BLaER1 (cell line): ENCODE results near the gene HAND1.
A peak's percentile ranks its signal among the peaks of the same experiment; 100 is the strongest.

Experiments
- H3K27ac ChIP-seq: shearing (Covaris generic); formaldehyde crosslinking; 2 replicates; pipeline ENCODE4 v1.8.1; 2022
- H3K27me3 ChIP-seq: shearing (Covaris generic); formaldehyde crosslinking; 2 replicates; pipeline ENCODE4 v1.8.1; 2022
- H3K36me3 ChIP-seq: shearing (Covaris generic); formaldehyde crosslinking; 2 replicates; pipeline ENCODE4 v1.8.1; 2022
- H3K4me1 ChIP-seq: shearing (Covaris generic); formaldehyde crosslinking; 2 replicates; pipeline ENCODE4 v1.8.1; 2022
- H3K4me2 ChIP-seq: shearing (Covaris generic); formaldehyde crosslinking; 2 replicates; pipeline ENCODE4 v1.8.1; 2022
- H3K4me3 ChIP-seq: shearing (Covaris generic); formaldehyde crosslinking; 2 replicates; pipeline ENCODE4 v1.8.1; 2022
- H3K9ac ChIP-seq: shearing (Covaris generic); formaldehyde crosslinking; 2 replicates; pipeline ENCODE4 v1.8.1; 2022
- H3K9me3 ChIP-seq: shearing (Covaris generic); formaldehyde crosslinking; 2 replicates; pipeline ENCODE4 v1.8.1; 2022
- H4K20me1 ChIP-seq: shearing (Covaris generic); formaldehyde crosslinking; 2 replicates; pipeline ENCODE4 v1.8.1; 2022
- Cebpa-rat ChIP-seq: shearing (Covaris generic); IDR thresholded peaks from 2 replicates; pipeline ENCODE4 v1.8.1; 2022

Gene HAND1

DNA sequence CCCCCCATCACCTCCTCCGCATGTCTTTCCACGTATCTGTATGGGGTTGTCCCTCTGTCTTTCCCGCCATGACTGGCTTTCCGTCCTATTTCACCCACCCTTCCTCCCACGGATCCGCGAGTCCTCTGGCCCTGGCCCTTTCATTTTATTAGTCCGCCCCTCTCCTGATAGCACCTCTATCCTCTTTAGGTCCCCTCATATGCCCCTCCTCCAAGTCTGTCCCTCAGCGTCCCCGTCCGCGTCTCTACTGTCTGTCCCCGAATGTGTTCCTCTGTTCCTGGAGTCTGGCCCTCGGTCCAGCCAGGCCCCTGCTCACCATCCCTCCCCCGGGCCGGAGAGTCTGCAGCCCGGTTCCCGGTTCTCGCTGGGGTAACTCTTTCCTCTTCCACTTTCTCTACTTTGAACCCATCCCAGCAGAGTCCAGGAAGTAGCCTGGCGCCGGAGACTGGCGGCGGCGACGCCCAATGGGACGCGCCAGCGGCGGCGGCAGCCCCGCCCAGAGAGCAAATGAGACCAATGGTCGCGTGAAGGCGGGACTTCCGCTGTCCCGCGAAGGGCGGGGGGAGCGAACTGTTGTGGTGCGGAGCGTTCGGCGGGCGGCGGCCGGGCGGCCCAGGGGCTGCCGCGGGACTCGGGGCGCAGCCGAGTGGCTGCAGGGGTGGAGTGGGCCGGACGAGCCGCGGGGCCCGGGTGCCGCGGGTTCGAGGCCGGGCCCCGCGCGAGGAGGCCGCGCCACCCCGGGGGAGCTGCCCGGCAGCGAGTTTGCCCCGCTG is 32.4 kb downstream of the HAND1 start, which contains the start of gene SAP30L:
Gene SAP30L, plus strand, starts transcription at position 576 of the 773 bp plus-strand sequence. CDS start 608 bp downstream, outside the sequence.
- Histone ChIP-seq H3K9ac (peak within 1 kb of the TSS; percentile 93), H3K27ac (peak within 1 kb of the TSS; percentile 84), H3K4me3 (peak within 1 kb of the TSS; percentile 97), H3K9me3 (no peaks in the 10 kb centered on the region), H4K20me1 (peaks cover 46% of the 10 kb centered on the region), H3K36me3 (peaks cover 40% of the 10 kb centered on the region), H3K27me3 (no peaks in the 10 kb centered on the region), H3K4me2 (peak within 1 kb of the TSS; percentile 98), H3K4me1 (peaks cover 40% of the 10 kb centered on the region)
- no peak for TF ChIP-seq Cebpa-rat

DNA sequence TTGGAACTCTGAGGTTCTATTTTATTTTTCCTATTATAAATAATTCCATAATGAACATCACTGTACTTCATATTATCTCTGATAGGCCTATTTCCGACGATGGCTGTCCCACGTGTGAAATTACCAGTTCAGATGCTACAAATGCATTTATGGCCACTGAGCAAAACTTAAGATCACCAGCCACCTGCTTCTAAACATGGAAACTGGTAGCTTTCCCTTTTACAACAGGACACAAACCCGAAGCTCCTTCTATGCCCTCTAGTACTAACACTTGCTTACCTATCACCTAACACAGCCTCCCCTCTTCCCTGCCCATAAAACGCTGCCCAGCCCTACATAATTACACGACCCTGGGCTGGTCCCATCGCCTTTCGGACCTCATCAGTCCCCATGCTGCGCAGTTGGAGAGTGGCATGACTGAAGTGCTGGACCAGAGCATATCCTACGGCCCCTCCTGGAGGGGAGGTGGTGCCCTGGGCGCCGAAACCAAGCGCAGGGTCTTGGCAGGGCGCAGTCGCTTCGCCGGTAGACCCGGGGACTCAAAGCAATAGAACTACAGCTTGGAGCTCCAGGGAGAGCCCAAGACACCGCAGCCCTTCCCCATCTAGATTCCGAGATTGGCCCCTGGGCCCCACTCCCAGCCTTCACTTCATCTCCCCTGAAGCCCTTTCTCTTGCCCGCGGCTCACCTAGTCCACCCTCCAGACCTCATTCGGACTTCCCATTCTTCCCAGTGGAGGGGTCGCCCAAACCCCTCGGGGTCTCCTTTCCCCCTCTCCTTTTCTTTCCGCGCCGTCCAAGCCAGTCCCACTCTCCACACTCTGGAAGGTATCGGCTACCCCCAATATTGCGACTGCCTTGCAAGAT is 33.2 kb downstream of the HAND1 start:
- Histone ChIP-seq H3K4me2 (peak overlapping the region; percentile 98), H3K9ac (peak overlapping the region; percentile 93), H3K27ac (peak overlapping the region; percentile 67), H3K9me3 (no peaks in the 10 kb centered on the region), H3K4me3 (peak overlapping the region; percentile 97), H4K20me1 (peaks cover 38% of the 10 kb centered on the region), H3K36me3 (peaks cover 40% of the 10 kb centered on the region), H3K27me3 (no peaks in the 10 kb centered on the region), H3K4me1 (peaks cover 39% of the 10 kb centered on the region)
- TF ChIP-seq Cebpa-rat = no peak

DNA sequence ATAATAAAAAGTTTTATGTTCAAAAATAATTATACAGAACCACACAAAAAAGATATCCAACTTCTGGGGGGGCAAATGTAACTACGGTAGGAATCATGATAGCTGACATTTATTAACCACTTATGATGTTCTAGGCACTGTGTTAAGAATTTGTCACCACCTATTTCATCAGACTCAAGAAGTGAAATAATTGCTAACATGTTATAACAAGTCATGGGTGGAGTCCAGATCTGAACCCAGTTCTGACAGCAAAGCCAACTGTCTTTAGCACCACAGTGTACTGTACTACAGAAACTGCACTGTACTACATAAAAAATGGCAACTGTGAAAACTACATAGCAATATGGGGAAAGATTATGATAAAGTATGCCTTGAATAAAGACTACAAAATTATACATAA is 35.2 kb downstream of the HAND1 start:
- Histone ChIP-seq H4K20me1 (peaks cover 18% of the 10 kb centered on the region), H3K27ac (no peak overlapping the region), H3K4me2 (no peak overlapping the region), H3K9me3 (no peaks in the 10 kb centered on the region), H3K27me3 (no peaks in the 10 kb centered on the region), H3K4me1 (peaks cover 20% of the 10 kb centered on the region), H3K36me3 (peaks cover 51% of the 10 kb centered on the region), H3K9ac (no peak overlapping the region), H3K4me3 (no peak overlapping the region)
- TF ChIP-seq Cebpa-rat = no peak

DNA sequence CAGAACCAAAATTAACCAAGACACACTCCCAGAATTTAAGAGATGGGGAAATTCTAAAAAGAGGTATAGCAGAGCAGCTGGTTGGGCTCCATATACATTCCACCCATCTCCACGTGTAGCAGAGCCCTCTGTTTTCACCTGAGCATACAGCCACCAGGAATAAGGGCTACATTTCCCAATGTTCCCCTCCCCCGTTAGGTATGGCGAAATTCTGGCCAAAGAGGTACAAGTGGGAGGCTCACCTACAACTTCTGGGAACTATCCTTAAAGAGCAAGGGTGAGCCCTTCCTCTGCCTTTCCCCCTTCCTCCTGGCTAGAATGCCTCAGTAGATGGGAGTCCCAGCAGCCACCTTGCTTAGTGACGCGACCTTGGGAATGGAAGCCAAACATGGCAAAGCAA is 37.5 kb downstream of the HAND1 start:
- H3K27ac ChIP-seq = no peak overlapping the region
- H3K36me3 ChIP-seq = peaks cover 74% of the 10 kb centered on the region
- peaks cover 10% of the 10 kb centered on the region for H3K4me1 ChIP-seq
- H4K20me1 ChIP-seq = no peaks in the 10 kb centered on the region
- no peaks in the 10 kb centered on the region for H3K27me3 ChIP-seq
- no peak overlapping the region for H3K4me2 ChIP-seq
- TF ChIP-seq Cebpa-rat = no peak
- no peak overlapping the region for H3K4me3 ChIP-seq
- no peak overlapping the region for H3K9ac ChIP-seq
- no peaks in the 10 kb centered on the region for H3K9me3 ChIP-seq

DNA sequence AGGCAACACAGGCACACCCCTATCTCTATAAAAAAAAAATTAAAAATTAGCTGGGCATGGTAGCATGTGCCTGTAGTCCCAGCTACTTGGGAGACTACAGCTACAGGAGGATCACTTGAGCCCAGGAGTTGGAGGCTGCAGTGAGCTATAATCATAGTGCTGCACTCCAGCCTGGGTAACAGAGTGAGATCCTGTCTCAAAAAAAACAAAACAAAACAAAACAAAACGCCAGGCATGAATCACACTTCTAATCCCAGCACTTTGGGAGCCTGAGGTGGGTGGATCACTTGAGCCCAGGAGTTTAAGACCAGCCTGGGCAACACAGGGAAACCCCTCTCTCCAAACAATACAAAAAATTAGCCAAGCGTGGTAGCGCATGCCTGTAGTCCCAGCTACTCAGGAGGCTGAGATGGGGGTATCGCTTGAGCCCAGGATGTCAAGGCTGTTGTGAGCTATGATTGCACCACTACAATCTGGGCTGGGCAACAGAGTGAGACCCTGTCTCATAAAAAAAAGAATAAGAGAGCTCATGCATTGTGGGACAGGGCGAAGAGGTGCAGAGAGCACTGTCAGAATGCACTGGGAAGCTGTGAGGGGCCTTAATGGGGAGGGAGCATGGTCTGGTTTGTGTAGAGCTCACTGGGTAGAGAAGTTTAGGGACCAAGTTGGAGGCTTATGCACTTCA is 40.6 kb downstream of the HAND1 start:
- peaks cover 80% of the 10 kb centered on the region for H3K36me3 ChIP-seq
- no peaks in the 10 kb centered on the region for H3K27me3 ChIP-seq
- no peak overlapping the region for H3K9ac ChIP-seq

DNA sequence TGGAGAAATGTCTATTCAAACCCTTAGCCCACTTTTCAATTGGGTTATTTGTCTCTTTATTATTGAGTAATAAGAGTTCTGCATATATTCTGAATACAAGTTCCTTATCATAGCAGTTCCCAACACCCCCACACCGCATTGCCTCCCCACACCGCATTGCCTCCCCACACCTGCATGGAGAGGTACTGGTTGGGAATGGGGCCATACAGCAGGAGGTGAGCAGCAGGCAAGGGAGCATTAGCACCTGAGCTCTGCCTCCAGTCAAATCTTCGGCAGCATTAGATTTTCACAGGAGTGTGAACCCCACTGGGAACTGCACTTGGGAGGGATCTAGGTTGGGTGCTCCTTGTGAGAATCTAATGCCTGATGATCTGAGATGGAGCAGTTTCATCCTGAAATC is 42.8 kb downstream of the HAND1 start:
- Histone ChIP-seq H3K9ac (no peak overlapping the region), H3K4me1 (no peaks in the 10 kb centered on the region), H3K27ac (no peak overlapping the region), H3K9me3 (no peaks in the 10 kb centered on the region), H3K4me3 (no peak overlapping the region), H3K27me3 (no peaks in the 10 kb centered on the region), H3K4me2 (no peak overlapping the region), H4K20me1 (no peaks in the 10 kb centered on the region), H3K36me3 (peaks cover 65% of the 10 kb centered on the region)
- TF ChIP-seq Cebpa-rat = no peak

More for the DNA sequence above, 40.6 kb downstream of the HAND1 start:
- no peak overlapping the region for H3K27ac ChIP-seq
- no peak for TF ChIP-seq Cebpa-rat
- H3K4me3 ChIP-seq = no peak overlapping the region
- no peaks in the 10 kb centered on the region for H4K20me1 ChIP-seq
- H3K4me2 ChIP-seq = no peak overlapping the region
- H3K4me1 ChIP-seq = no peaks in the 10 kb centered on the region
- no peaks in the 10 kb centered on the region for H3K9me3 ChIP-seq

DNA sequence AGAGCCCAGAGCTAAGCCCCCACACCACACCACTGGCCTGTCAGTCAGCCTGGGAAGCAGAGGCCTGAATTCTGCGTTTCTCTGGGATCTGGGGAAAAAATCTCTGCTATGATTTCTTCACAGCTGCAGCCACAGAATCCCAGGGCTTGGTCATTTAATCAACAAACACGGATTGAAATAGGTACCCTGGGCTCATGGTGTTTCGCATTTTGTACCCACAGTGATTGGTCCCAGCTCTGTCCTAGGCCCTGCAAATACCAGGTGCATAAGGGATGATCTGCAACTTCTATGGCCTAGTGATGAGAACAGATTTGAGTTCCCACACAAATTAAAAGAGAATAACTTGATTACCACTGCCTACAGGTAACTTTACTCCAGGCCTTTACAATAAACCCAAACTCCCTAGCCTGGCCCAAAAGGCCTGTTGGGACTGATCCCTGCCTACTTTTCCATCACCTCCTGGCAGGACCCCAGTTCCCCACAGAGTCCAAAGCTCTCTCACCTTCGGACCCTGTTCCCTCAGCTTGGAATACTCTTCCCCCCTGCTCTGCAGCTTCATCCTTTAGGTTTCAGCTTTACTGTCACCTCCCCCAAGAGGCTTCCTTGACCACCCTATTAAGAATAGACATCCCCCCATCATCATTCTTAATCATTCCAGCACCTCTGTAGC is 46.9 kb downstream of the HAND1 start:
- no peak overlapping the region for H3K27ac ChIP-seq
- H3K36me3 ChIP-seq = peaks cover 27% of the 10 kb centered on the region
- no peak overlapping the region for H3K9ac ChIP-seq
- H3K4me2 ChIP-seq = no peak overlapping the region
- no peaks in the 10 kb centered on the region for H4K20me1 ChIP-seq
- H3K27me3 ChIP-seq = no peaks in the 10 kb centered on the region
- no peaks in the 10 kb centered on the region for H3K9me3 ChIP-seq
- no peaks in the 10 kb centered on the region for H3K4me1 ChIP-seq
- no peak overlapping the region for H3K4me3 ChIP-seq
- TF ChIP-seq Cebpa-rat = no peak

DNA sequence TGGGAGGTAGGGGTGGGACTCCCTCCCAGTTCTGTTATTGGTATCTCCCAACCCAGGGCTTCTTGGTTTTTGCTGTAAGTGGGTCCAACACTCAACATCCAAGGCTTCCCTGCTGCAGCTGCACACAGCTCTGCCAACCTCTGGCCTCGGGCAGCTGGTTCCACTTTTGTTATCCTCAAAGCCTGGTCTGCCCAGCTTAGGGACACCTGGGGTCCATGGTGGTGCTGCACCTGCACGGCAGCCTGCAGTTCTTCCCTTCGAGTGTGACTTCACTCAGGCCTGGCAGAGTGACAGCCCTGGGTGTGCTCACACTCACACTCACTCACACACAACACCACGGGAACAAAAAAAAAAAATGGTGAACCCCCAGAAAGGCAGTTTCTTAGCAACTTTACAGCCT is 47.6 kb downstream of the HAND1 start:
- no peak overlapping the region for H3K4me2 ChIP-seq
- H3K4me3 ChIP-seq = no peak overlapping the region
- no peak overlapping the region for H3K9ac ChIP-seq
- H3K27me3 ChIP-seq = no peaks in the 10 kb centered on the region
- peaks cover 21% of the 10 kb centered on the region for H3K36me3 ChIP-seq
- H4K20me1 ChIP-seq = no peaks in the 10 kb centered on the region
- H3K4me1 ChIP-seq = no peaks in the 10 kb centered on the region
- no peak for TF ChIP-seq Cebpa-rat
- no peaks in the 10 kb centered on the region for H3K9me3 ChIP-seq
- H3K27ac ChIP-seq = no peak overlapping the region

DNA sequence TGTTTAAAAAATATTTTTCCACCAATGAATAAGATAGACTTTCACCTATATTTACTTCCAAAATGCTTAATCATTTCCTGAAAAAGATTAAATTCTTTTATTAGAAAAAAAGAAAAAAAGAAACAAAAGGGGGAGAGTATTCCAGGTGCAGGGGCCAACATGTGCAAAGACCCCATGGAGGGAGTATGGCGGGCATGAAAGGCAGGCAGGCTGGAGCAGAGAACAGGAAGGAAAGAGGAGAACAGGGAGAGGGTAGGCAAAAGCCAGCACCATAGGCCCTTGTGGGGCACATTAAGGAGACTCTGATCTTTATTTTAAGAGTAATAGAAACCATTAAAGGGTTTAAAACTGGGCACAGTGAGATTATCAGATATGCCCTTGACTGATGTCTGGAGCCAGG is 48.7 kb downstream of the HAND1 start:
- H3K27ac ChIP-seq = no peak overlapping the region
- no peak overlapping the region for H3K4me2 ChIP-seq
- no peak overlapping the region for H3K9ac ChIP-seq
- H4K20me1 ChIP-seq = no peaks in the 10 kb centered on the region
- H3K4me1 ChIP-seq = no peaks in the 10 kb centered on the region
- H3K36me3 ChIP-seq = peaks cover 10% of the 10 kb centered on the region; the same call in 1 of the 2 replicates
- H3K27me3 ChIP-seq = no peaks in the 10 kb centered on the region
- H3K9me3 ChIP-seq = no peaks in the 10 kb centered on the region
- no peak overlapping the region for H3K4me3 ChIP-seq
- no peak for TF ChIP-seq Cebpa-rat
